ENCODE data around the gene ANK3.

The ANK3 gene

GRCh38 chr10:60266513-60266912, 123.2 kb downstream of the ANK3 start:
- H3K27me3 ChIP-seq (ENCODE audit: insufficient read depth, low read depth, severe bottlenecking), result no peaks in the 10 kb centered on the region
- no peak overlapping the region for H3K4me3 ChIP-seq (ENCODE audit: low read depth, low read length)
- H3K27ac ChIP-seq, result no peak overlapping the region
- no peak for DNase-seq
- H3K9me3 ChIP-seq (ENCODE audit: severe bottlenecking), result no peaks in the 10 kb centered on the region
- H3K36me3 ChIP-seq, result no peaks in the 10 kb centered on the region
- no peak for TF ChIP-seq CTCF (IDR thresholded peaks at IDR 0.05; ENCODE audit: low read depth, low read length)

- no peaks in the 10 kb centered on the region for H3K9me3 ChIP-seq (ENCODE audit: severe bottlenecking)
- H3K27me3 ChIP-seq (ENCODE audit: insufficient read depth, low read depth, severe bottlenecking), result no peaks in the 10 kb centered on the region
- TF ChIP-seq CTCF (IDR thresholded peaks at IDR 0.05; ENCODE audit: low read depth, low read length), result no peak
- no peak overlapping the region for H3K4me3 ChIP-seq (ENCODE audit: low read depth, low read length)
- no peak for DNase-seq
- no peak overlapping the region for H3K27ac ChIP-seq
- H3K36me3 ChIP-seq, result no peaks in the 10 kb centered on the region
These were observed 127.0 kb downstream of the ANK3 start for GRCh38 chr10:60262647-60263126.

- Histone ChIP-seq H3K27ac (no peak overlapping the region), H3K4me3 (ENCODE audit: low read depth, low read length) (no peak overlapping the region), H3K36me3 (no peaks in the 10 kb centered on the region), H3K27me3 (ENCODE audit: insufficient read depth, low read depth, severe bottlenecking) (no peaks in the 10 kb centered on the region), H3K9me3 (ENCODE audit: severe bottlenecking) (no peaks in the 10 kb centered on the region)
- TF ChIP-seq CTCF (IDR thresholded peaks at IDR 0.05; ENCODE audit: low read depth, low read length), result no peak
- DNase-seq, result no peak
These were observed 129.4 kb downstream of the ANK3 start for GRCh38 chr10:60260321-60260720.

GRCh38 chr10:60258429-60258797, 131.3 kb downstream of the ANK3 start:
- DNase-seq, result no peak
- no peak for TF ChIP-seq CTCF (IDR thresholded peaks at IDR 0.05; ENCODE audit: low read depth, low read length)
- Histone ChIP-seq H3K27me3 (ENCODE audit: insufficient read depth, low read depth, severe bottlenecking) (no peaks in the 10 kb centered on the region), H3K9me3 (ENCODE audit: severe bottlenecking) (no peaks in the 10 kb centered on the region), H3K27ac (no peak overlapping the region), H3K4me3 (ENCODE audit: low read depth, low read length) (no peak overlapping the region), H3K36me3 (no peaks in the 10 kb centered on the region)

- Histone ChIP-seq H3K36me3 (no peaks in the 10 kb centered on the region), H3K27ac (no peak overlapping the region), H3K27me3 (ENCODE audit: insufficient read depth, low read depth, severe bottlenecking) (no peaks in the 10 kb centered on the region), H3K9me3 (ENCODE audit: severe bottlenecking) (no peaks in the 10 kb centered on the region), H3K4me3 (ENCODE audit: low read depth, low read length) (no peak overlapping the region)
- no peak for DNase-seq
- no peak for TF ChIP-seq CTCF (IDR thresholded peaks at IDR 0.05; ENCODE audit: low read depth, low read length)
These were observed 131.8 kb downstream of the ANK3 start for GRCh38 chr10:60257767-60258428.

GRCh38 chr10:60254776-60255175, 134.9 kb downstream of the ANK3 start:
- Histone ChIP-seq H3K9me3 (ENCODE audit: severe bottlenecking) (no peaks in the 10 kb centered on the region), H3K36me3 (no peaks in the 10 kb centered on the region), H3K27ac (no peak overlapping the region), H3K4me3 (ENCODE audit: low read depth, low read length) (no peak overlapping the region), H3K27me3 (ENCODE audit: insufficient read depth, low read depth, severe bottlenecking) (no peaks in the 10 kb centered on the region)
- no peak for DNase-seq
- no peak for TF ChIP-seq CTCF (IDR thresholded peaks at IDR 0.05; ENCODE audit: low read depth, low read length)

Measured in WERI-Rb-1 (cell line).